ENCODE data around the gene EIF3A. TPM values are rescaled to one million over a fixed set of nuclear protein-coding genes. Genes with fewer than 3 reads are reported as not detected.

EIF3A gene
- total and polyA plus RNA-seq, 12 donors = 26.0 to 197 (median 93.3) TPM

DNA sequence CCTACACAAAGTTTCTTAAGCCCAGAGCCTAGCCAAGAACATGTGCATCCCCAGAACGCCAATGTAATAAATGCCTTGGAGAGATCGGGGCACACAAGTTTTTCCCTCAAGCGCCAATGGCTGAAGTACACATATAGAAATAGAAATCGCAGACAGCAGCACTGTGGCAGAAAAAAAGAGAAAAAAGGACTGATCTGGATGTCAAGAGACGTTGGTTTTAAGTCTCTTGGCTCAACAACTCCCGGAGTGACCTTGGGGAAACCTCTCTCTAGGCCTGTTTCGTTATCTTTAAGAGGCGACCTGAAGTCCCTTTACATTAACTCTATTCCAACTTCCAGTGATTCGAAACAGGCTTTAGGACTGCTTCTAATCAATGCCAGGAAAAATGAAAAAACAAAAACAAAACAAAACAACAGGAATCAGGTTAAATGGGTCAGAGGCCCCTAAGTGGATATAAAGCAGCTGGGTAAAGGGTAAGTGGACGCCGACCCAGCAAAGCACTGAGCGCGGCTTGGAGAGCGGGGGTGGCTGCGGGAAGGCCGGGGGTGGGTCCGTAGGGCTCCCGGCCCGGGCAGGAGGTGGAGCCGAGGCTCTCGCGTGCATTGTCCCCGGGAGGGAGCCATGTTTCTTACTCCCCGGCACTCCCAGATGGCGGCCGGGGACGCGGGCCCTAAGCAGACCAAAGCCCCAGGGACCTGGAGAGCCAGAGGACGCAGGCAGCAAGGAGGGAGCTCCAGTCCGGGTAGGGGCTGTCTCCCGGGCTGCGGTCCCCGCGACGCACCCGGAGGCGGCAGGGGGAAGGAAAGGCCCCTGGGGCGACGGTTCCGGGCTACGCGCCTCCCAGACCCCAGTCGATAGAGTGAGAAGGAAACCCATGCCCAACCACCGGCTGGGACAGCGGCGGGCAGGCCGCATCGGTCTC, 757 bp downstream of the EIF3A start:
- peak overlapping the region; percentile 95 to 100 (median 98) for H3K27ac ChIP-seq
- TF ChIP-seq, protein P1, sequence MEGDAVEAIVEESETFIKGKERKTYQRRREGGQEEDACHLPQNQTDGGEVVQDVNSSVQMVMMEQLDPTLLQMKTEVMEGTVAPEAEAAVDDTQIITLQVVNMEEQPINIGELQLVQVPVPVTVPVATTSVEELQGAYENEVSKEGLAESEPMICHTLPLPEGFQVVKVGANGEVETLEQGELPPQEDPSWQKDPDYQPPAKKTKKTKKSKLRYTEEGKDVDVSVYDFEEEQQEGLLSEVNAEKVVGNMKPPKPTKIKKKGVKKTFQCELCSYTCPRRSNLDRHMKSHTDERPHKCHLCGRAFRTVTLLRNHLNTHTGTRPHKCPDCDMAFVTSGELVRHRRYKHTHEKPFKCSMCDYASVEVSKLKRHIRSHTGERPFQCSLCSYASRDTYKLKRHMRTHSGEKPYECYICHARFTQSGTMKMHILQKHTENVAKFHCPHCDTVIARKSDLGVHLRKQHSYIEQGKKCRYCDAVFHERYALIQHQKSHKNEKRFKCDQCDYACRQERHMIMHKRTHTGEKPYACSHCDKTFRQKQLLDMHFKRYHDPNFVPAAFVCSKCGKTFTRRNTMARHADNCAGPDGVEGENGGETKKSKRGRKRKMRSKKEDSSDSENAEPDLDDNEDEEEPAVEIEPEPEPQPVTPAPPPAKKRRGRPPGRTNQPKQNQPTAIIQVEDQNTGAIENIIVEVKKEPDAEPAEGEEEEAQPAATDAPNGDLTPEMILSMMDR (IDR thresholded peaks at IDR 0.05) = no peak
- TF ChIP-seq POLR2A (IDR thresholded peaks at IDR 0.05) = peak; percentile 33 to 52
- no peaks in the 10 kb centered on the region for H3K9me3 ChIP-seq (replicated peaks in 1 of 3)
- 0 to 1% (median 0%) methylated on average over 24 to 48 of the region's 48 CpGs for WGBS, 4 donors
- DNase-seq = peak; percentile 75 to 86 (median 83)
- peaks cover 22 to 41% of the 10 kb centered on the region in 2 donors for H3K4me1 ChIP-seq (replicated peaks in 1 of 2)
- H3K36me3 ChIP-seq (replicated peaks in 1 of 2) = no peaks in the 10 kb centered on the region
- no peaks in the 10 kb centered on the region for H3K27me3 ChIP-seq
- intact Hi-C loops (cut with DNase I) = no loop called here
- peak overlapping the region; percentile 75 to 94 (median 90) for H3K4me3 ChIP-seq

- Histone ChIP-seq H3K4me1 (replicated peaks in 1 of 2) (peaks cover 22 to 44% of the 10 kb centered on the region in 2 donors), H3K4me3 (peak overlapping the region in 2 of 4 donors; percentile 85 to 94), H3K27me3 (no peaks in the 10 kb centered on the region), H3K36me3 (replicated peaks in 1 of 2) (no peaks in the 10 kb centered on the region), H3K9me3 (replicated peaks in 1 of 3) (no peaks in the 10 kb centered on the region), H3K27ac (peak overlapping the region in 4 of 5 donors; percentile 95 to 100 (median 98))
- intact Hi-C loops (cut with DNase I) = no loop called here
- DNase-seq = peak in 1 of 7 donors; percentile 36
- no peak for TF ChIP-seq POLR2A (IDR thresholded peaks at IDR 0.05)
- TF ChIP-seq, protein P1 (IDR thresholded peaks at IDR 0.05) = no peak
- WGBS, 4 donors = 19 to 24% (median 20%) methylated on average over 10 of the region's 10 CpGs
These were observed 2.0 kb downstream of the EIF3A start for GRCh38 chr10:119078422-119079179.

- 81 to 86% (median 81%) methylated on average over 6 of the region's 6 CpGs for WGBS, 4 donors
- TF ChIP-seq, protein P1 (IDR thresholded peaks at IDR 0.05) = no peak
- no peak for TF ChIP-seq POLR2A (IDR thresholded peaks at IDR 0.05)
- Histone ChIP-seq H3K9me3 (replicated peaks in 1 of 3) (no peaks in the 10 kb centered on the region), H3K27ac (no peak overlapping the region), H3K36me3 (replicated peaks in 1 of 2) (peaks cover 0 to 43% of the 10 kb centered on the region in 2 donors), H3K4me1 (replicated peaks in 1 of 2) (peaks cover 14 to 31% of the 10 kb centered on the region in 2 donors), H3K27me3 (no peaks in the 10 kb centered on the region), H3K4me3 (no peak overlapping the region)
- DNase-seq = no peak
- intact Hi-C loops (cut with DNase I) = no loop called here
These were observed 7.0 kb downstream of the EIF3A start for GRCh38 chr10:119073584-119073983.
